Osteocyte (in vitro differentiated cells): ENCODE measurements around the gene MPPED2. TPM values are rescaled to one million over a fixed set of nuclear protein-coding genes. Genes with fewer than 3 reads are reported as not detected.

ENCODE experiments used
- DNase-seq: peaks from one replicate; pipeline ENCODE4 v3.0.0; 2021; ENCODE audit warnings: mixed read lengths; ENCODE audit not compliant: unreplicated experiment; ENCODE audit errors: extremely low spot score
- H3K27ac Mint-ChIP-seq: one replicate; pipeline ENCODE4 v1.8.0; 2021; ENCODE audit warnings: mild to moderate bottlenecking, mixed read lengths; ENCODE audit not compliant: unreplicated experiment
- H3K27me3 Mint-ChIP-seq: one replicate; pipeline ENCODE4 v1.8.0; 2021; ENCODE audit warnings: mixed read lengths; ENCODE audit not compliant: unreplicated experiment
- H3K36me3 Mint-ChIP-seq: one replicate; pipeline ENCODE4 v1.8.0; 2021; ENCODE audit warnings: mixed read lengths; ENCODE audit not compliant: unreplicated experiment
- H3K4me1 Mint-ChIP-seq: one replicate; pipeline ENCODE4 v1.8.0; 2021; ENCODE audit warnings: mixed read lengths; ENCODE audit not compliant: unreplicated experiment
- H3K4me3 Mint-ChIP-seq: one replicate; pipeline ENCODE4 v1.8.0; 2021; ENCODE audit warnings: mild to moderate bottlenecking, moderate library complexity, mixed read lengths; ENCODE audit not compliant: unreplicated experiment
- H3K9me3 Mint-ChIP-seq: one replicate; pipeline ENCODE4 v1.8.0; 2021; ENCODE audit warnings: mixed read lengths; ENCODE audit not compliant: unreplicated experiment
- CTCF ChIP-seq: fragments of 200-600 bp; sonication (generic); IDR thresholded peaks from 2 replicates; pipeline ENCODE4 v1.5.0; 2021; ENCODE audit warnings: antibody characterized with exemption, mild to moderate bottlenecking, moderate library complexity
- total RNA-seq: library from RNA; stranded (reverse); gene quantifications from 2 replicates; pipeline ENCODE4 v1.2.1, GENCODE V29; 2021

The MPPED2 gene
- total RNA-seq, 1 donor from 2014 or later, result not detected

DNA sequence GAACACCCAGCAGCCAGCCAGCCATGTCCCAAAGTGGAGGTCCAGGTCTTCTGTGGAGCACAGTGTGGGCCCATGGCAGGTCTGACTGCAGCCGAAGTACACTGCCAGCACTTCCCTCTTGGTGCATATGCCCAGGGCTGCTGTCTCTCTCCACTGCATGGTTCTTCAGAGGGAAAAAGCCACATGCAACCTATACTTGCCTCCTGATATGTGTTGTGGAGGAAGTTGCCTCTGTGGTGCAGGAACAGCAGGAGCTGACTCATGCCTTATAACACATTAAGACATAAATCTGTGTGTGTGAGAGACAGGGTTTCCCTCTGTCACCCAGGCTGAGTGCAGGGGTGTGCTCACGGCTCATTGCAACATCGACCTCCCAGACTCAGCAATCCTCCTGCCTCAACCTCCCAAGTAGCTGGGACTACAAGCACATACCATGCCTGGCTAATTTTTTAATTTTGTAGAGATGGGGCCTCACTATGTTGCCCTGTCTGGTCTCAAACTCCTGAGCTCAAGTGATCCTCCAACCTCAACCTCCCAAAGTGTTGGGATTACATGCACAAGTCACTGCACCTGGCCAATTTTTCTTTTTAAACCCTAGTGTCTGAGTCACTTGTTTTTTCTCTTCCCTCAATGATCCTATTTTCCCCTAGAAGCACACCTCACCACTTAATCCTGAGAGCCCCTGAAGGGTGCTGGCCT, 98.8 kb downstream of the MPPED2 start:
- H3K27me3 Mint-ChIP-seq, result peaks cover 37% of the 10 kb centered on the region
- no peak for DNase-seq
- no peaks in the 10 kb centered on the region for H3K9me3 Mint-ChIP-seq
- H3K4me3 Mint-ChIP-seq, result no peak overlapping the region
- no peaks in the 10 kb centered on the region for H3K36me3 Mint-ChIP-seq
- TF ChIP-seq CTCF, result no peak
- H3K4me1 Mint-ChIP-seq, result peaks cover 25% of the 10 kb centered on the region
- H3K27ac Mint-ChIP-seq, result no peak overlapping the region

- H3K27ac Mint-ChIP-seq, result no peak overlapping the region
- no peak for TF ChIP-seq CTCF
These were observed 100.4 kb downstream of the MPPED2 start for GRCh38 chr11:30485756-30486155.

GRCh38 chr11:30485222-30485621, 100.9 kb downstream of the MPPED2 start:
- DNase-seq, result no peak
- Mint-ChIP-seq H3K9me3 (no peaks in the 10 kb centered on the region), H3K27me3 (peaks cover 27% of the 10 kb centered on the region), H3K4me3 (no peak overlapping the region), H3K4me1 (peaks cover 25% of the 10 kb centered on the region), H3K36me3 (no peaks in the 10 kb centered on the region), H3K27ac (no peak overlapping the region)
- TF ChIP-seq CTCF, result no peak

More at GRCh38 chr11:30485756-30486155, 100.4 kb downstream of the MPPED2 start:
- Mint-ChIP-seq H3K4me3 (no peak overlapping the region), H3K36me3 (no peaks in the 10 kb centered on the region), H3K27me3 (peaks cover 31% of the 10 kb centered on the region), H3K9me3 (no peaks in the 10 kb centered on the region), H3K4me1 (peaks cover 25% of the 10 kb centered on the region)
- no peak for DNase-seq

DNA sequence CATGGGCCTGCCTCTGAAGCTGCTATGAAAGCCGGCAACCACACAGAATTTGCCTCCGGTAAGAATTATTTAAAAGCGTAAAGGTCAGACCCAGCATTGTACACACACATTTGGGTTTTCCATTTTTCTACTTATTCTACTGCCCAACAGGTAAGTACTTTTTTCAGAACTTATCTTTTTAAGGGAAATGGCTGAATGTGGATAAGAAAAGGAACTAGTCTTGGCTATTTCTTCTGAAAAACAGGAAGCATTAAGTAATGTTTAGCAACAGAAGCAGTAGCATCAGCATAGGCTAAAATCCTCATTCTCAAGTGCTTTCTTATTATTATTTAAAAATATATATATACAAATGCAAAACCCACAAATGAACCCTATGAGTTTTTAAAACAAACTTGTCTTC, 103.1 kb downstream of the MPPED2 start:
- H3K27ac Mint-ChIP-seq, result no peak overlapping the region
- no peak for TF ChIP-seq CTCF
- H3K4me1 Mint-ChIP-seq, result peaks cover 7% of the 10 kb centered on the region
- no peaks in the 10 kb centered on the region for H3K36me3 Mint-ChIP-seq
- no peaks in the 10 kb centered on the region for H3K9me3 Mint-ChIP-seq
- no peak for DNase-seq
- peaks cover 33% of the 10 kb centered on the region for H3K27me3 Mint-ChIP-seq
- H3K4me3 Mint-ChIP-seq, result no peak overlapping the region

GRCh38 chr11:30481796-30482195, 104.4 kb downstream of the MPPED2 start:
- Mint-ChIP-seq H3K4me3 (no peak overlapping the region), H3K27me3 (peaks cover 33% of the 10 kb centered on the region), H3K27ac (no peak overlapping the region), H3K36me3 (no peaks in the 10 kb centered on the region), H3K9me3 (no peaks in the 10 kb centered on the region), H3K4me1 (no peaks in the 10 kb centered on the region)
- no peak for DNase-seq
- TF ChIP-seq CTCF, result no peak
